Ishikawa (cell line): Measurements from ENCODE around the gene NAT8L.
A peak's percentile ranks its signal among the peaks of the same experiment; 100 is the strongest.

ENCODE experiments used
- CEBPB ChIP-seq: IDR thresholded peaks from 2 replicates; pipeline ENCODE4 v1.6.1; 2012
- CREB1 ChIP-seq: IDR thresholded peaks from 2 replicates; pipeline ENCODE4 v1.6.1; 2012; ENCODE audit warnings: low read depth
- EGR1 ChIP-seq: IDR thresholded peaks from 2 replicates; pipeline ENCODE4 v1.6.1; 2012
- EP300 ChIP-seq: IDR thresholded peaks from 2 replicates; pipeline ENCODE4 v1.6.1; 2012; ENCODE audit warnings: borderline replicate concordance
- FOXM1 ChIP-seq: IDR thresholded peaks from 2 replicates; pipeline ENCODE4 v1.6.1; 2012; ENCODE audit warnings: low read depth, borderline replicate concordance
- MAX ChIP-seq: IDR thresholded peaks from 2 replicates; pipeline ENCODE4 v1.6.1; 2012
- NFIC ChIP-seq: IDR thresholded peaks from 2 replicates; pipeline ENCODE4 v1.6.1; 2012
- RAD21 ChIP-seq: IDR thresholded peaks from 2 replicates; pipeline ENCODE4 v1.6.1; 2012; ENCODE audit warnings: low read depth
- REST ChIP-seq: IDR thresholded peaks from 2 replicates; pipeline ENCODE4 v1.6.1; 2012; ENCODE audit warnings: low read depth, mild to moderate bottlenecking
- TAF1 ChIP-seq: IDR thresholded peaks from 2 replicates; pipeline ENCODE4 v1.6.1; 2012; ENCODE audit warnings: low read depth, mild to moderate bottlenecking
- TCF12 ChIP-seq: IDR thresholded peaks from 2 replicates; pipeline ENCODE4 v1.6.1; 2012; ENCODE audit warnings: low read depth
- TEAD4 ChIP-seq: IDR thresholded peaks from 2 replicates; pipeline ENCODE4 v1.6.1; 2012
- USF1 ChIP-seq: IDR thresholded peaks from 2 replicates; pipeline ENCODE4 v1.6.1; 2012
- YY1 ChIP-seq: IDR thresholded peaks from 2 replicates; pipeline ENCODE4 v1.6.1; 2012; ENCODE audit warnings: low read depth
- ZBTB7A ChIP-seq: IDR thresholded peaks from 2 replicates; pipeline ENCODE4 v1.6.1; 2012; ENCODE audit warnings: low read depth

Gene NAT8L

GRCh38 chr4:2087170-2087569 lies 28.0 kb downstream of the NAT8L start:
- peak; percentile 45 for TF ChIP-seq RAD21
- no peak for TF ChIP-seq CREB1

GRCh38 chr4:2089222-2089621 lies 30.1 kb downstream of the NAT8L start:
- TF ChIP-seq ZBTB7A (no peak), REST (no peak), EP300 (no peak), TEAD4 (no peak), CEBPB (no peak), TCF12 (no peak), USF1 (no peak), FOXM1 (no peak), CREB1 (no peak), TAF1 (no peak), YY1 (no peak)

DNA sequence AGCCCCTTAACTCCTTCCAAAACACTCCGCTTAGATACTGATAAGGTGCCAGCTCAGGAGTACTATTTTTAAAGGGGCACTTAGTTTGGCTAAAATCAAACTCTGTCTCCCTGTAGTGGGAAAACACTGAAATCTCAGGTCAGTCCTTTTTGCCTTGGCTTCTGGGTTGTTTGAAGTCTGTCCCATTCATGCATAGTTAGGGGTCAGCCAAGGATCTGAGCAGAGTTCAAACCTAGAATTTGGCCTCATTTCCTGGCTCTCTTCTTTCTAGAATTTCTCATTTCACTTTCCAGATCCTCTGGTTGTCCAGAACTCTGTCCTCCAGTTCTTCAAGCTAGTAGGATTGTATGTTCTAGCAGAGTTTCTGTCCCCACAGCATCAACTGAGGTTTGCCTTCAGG lies 31.5 kb downstream of the NAT8L start:
- TF ChIP-seq EGR1 (no peak), TAF1 (no peak), FOXM1 (no peak), ZBTB7A (no peak), YY1 (no peak), EP300 (no peak), NFIC (no peak), CEBPB (no peak), TEAD4 (no peak), REST (no peak), CREB1 (no peak), TCF12 (no peak), USF1 (no peak), RAD21 (no peak), MAX (no peak)

DNA sequence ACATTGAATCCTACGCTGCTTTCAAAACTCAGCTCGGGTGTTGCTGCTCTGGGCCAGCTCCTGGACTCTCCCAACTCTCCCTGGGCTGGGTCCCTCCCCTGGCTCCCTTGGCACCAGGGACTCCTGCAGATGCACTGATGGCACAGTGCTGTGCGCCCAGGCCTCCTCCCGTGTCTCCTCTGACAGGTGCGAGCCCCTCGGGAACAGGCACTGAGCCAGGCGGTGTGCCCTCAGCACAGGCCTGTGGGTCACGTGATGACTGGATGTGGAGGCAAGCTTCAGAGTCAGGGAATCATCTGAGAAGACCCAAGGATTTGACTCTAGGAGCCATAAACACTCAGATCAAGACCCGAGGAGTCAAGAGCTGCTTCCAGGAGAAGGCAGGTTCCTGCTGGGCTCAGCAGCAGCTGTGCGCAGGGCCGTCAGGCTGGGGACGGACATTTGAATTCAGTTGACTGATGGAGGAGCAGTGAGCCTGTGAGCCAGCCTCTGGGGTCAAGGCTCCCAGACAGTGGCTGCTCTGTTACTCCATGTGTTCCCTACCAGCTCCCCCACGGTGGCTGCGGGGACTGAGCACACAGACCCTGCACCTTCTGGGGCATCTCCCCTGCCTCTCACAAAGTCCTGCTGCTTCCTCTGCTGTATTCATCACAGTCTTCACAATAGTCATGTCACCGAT lies 33.0 kb downstream of the NAT8L start:
- no peak for TF ChIP-seq NFIC
- TF ChIP-seq EP300: no peak
- TF ChIP-seq FOXM1: no peak
- no peak for TF ChIP-seq TEAD4
- TF ChIP-seq CEBPB: no peak
- TF ChIP-seq EGR1: no peak
- TF ChIP-seq TAF1: no peak
- TF ChIP-seq ZBTB7A: no peak
- TF ChIP-seq RAD21: no peak
- TF ChIP-seq MAX: no peak
- TF ChIP-seq REST: no peak
- TF ChIP-seq TCF12: no peak
- no peak for TF ChIP-seq CREB1
- no peak for TF ChIP-seq YY1
- TF ChIP-seq USF1: no peak
